ENCODE data around the gene UNCX. TPM values are rescaled to one million over a fixed set of nuclear protein-coding genes. Genes with fewer than 3 reads are reported as not detected.

Gene UNCX
- total and polyA plus RNA-seq, 2 of the 4 experiments (the other 2 are of a cell fraction) = not detected

DNA sequence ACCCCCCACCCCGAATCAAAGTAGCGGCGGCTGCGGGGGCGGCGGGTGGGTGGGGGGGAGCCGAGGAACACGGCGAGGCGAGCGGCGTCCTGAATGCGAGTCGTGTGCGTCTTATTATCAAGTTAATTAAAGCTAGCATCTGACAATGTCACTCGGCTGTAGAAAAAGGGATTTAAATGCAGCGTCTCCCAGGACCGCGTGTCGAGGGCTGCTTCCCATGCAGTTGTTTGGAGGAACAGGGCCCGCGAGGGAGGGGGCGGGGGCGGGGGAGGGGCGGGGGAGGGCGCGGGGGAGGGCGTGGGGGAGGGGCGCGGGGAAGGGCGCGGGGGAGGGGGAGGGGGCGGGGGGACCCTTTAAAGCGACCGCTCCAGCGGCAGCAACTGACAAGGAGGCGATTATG is 2.7 kb upstream of the UNCX start:
- no TSS peak for BruUV-seq (replicated peaks)
- H4K91ac ChIP-seq (ENCODE audit: insufficient read depth, low read depth, low read length) = no peak overlapping the region
- ATAC-seq (ENCODE audit: low read depth) (no peak), DNase-seq (no peak)
- H3K79me1 ChIP-seq (ENCODE audit: low read depth in 1 of 2, low read length in 2 of 2) = no peaks in the 10 kb centered on the region
- intact Hi-C loops (cut with micrococcal nuclease) = loop anchor here (10.0 kb wide), 1 partner anchor 185 kb away; no protein-coding TSS in a partner anchor
- no CpG with 5 or more reads among the region's 37 CpGs for whole genome bisulfite sequencing, 2 experiments (ENCODE audit: extremely low coverage in 2 of 2, insufficient read length in 1 of 2)
- peaks cover 18% of the 10 kb centered on the region; the same call in 1 of the 2 replicates for H4K20me1 ChIP-seq (ENCODE audit: insufficient read depth, low read length)
- H3K14ac ChIP-seq (replicated peaks; ENCODE audit: low read depth, low read length) = no peak overlapping the region
- ChIA-PET POLR2A (ENCODE audit: unreplicated experiment) (no interaction called here), CTCF (no interaction called here)
- H3K23ac ChIP-seq (ENCODE audit: low read depth, low read length) = no peak overlapping the region
- H2BK5ac ChIP-seq (ENCODE audit: low read depth, low read length, poor library complexity, severe bottlenecking) = no peak overlapping the region
- no peaks in the 10 kb centered on the region for H3K9me1 ChIP-seq (ENCODE audit: insufficient read depth, low read length)
- no peak overlapping the region for H3K4me2 ChIP-seq (ENCODE audit: low read depth, low read length)
- H2BK15ac ChIP-seq (ENCODE audit: low read depth, low read length) = no peak overlapping the region
- no peak overlapping the region for H2AFZ ChIP-seq (replicated peaks; ENCODE audit: low read length, poor library complexity)
- in situ Hi-C loops (cut with MboI; ENCODE audit: low sequenced_read_pairs) = no loop called here
- no peak overlapping the region for H3K4ac ChIP-seq (ENCODE audit: low read depth, low read length)
- no peak overlapping the region for H2AK5ac ChIP-seq (ENCODE audit: low read depth, low read length)
- no peak overlapping the region for H3K18ac ChIP-seq (ENCODE audit: low read depth, low read length)
- H4K5ac ChIP-seq (ENCODE audit: low read depth, low read length) = no peak overlapping the region
- no peak overlapping the region for H2AK9ac ChIP-seq (replicated peaks; ENCODE audit: low read depth, low read length, poor library complexity)
- peaks cover 16% of the 10 kb centered on the region; the same call in 1 of the 2 replicates for H3K9me3 ChIP-seq (ENCODE audit: control insufficient read depth, insufficient read depth, low read length)
- peaks cover 90% of the 10 kb centered on the region for H3K27me3 ChIP-seq (ENCODE audit: control insufficient read depth, insufficient read depth, low read length)
- H3K4me1 ChIP-seq (ENCODE audit: control insufficient read depth, insufficient read depth, low read length) = no peaks in the 10 kb centered on the region
- no peak overlapping the region for H2BK20ac ChIP-seq (ENCODE audit: low read depth, low read length)
- H3K4me3 ChIP-seq (ENCODE audit: insufficient read depth, low read depth, low read length) = no peak overlapping the region
- no peak overlapping the region for H4K8ac ChIP-seq (ENCODE audit: low read depth in 2 of 2, low read length in 2 of 2)
- dilution Hi-C loops (cut with HindIII; ENCODE audit: low sequenced_read_pairs, unreplicated experiment) = no loop called here
- H3K36me3 ChIP-seq (ENCODE audit: control insufficient read depth, insufficient read depth, low read length) = no peaks in the 10 kb centered on the region
- H3K9ac ChIP-seq (ENCODE audit: low read depth, low read length) = no peak overlapping the region
- TF ChIP-seq, protein P1, sequence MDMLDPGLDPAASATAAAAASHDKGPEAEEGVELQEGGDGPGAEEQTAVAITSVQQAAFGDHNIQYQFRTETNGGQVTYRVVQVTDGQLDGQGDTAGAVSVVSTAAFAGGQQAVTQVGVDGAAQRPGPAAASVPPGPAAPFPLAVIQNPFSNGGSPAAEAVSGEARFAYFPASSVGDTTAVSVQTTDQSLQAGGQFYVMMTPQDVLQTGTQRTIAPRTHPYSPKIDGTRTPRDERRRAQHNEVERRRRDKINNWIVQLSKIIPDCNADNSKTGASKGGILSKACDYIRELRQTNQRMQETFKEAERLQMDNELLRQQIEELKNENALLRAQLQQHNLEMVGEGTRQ (IDR thresholded peaks at IDR 0.05; ENCODE audit: low read depth, low read length) = no peak
- TF ChIP-seq CHD1 (IDR thresholded peaks at IDR 0.05; ENCODE audit: low read depth, low read length) = no peak
- TF ChIP-seq MXI1 (IDR thresholded peaks at IDR 0.05; ENCODE audit: borderline replicate concordance, low read depth, low read length) = no peak
- TF ChIP-seq POLR2A (IDR thresholded peaks at IDR 0.05; ENCODE audit: low read depth, low read length) = no peak
- TF ChIP-seq BHLHE40 (IDR thresholded peaks at IDR 0.05; ENCODE audit: low read depth, low read length) = no peak
- TF ChIP-seq RFX5 (IDR thresholded peaks at IDR 0.05; ENCODE audit: low read depth, low read length) = no peak
- no peak for TF ChIP-seq RAD21 (IDR thresholded peaks at IDR 0.05; ENCODE audit: low read length)
- TF ChIP-seq, protein P2, sequence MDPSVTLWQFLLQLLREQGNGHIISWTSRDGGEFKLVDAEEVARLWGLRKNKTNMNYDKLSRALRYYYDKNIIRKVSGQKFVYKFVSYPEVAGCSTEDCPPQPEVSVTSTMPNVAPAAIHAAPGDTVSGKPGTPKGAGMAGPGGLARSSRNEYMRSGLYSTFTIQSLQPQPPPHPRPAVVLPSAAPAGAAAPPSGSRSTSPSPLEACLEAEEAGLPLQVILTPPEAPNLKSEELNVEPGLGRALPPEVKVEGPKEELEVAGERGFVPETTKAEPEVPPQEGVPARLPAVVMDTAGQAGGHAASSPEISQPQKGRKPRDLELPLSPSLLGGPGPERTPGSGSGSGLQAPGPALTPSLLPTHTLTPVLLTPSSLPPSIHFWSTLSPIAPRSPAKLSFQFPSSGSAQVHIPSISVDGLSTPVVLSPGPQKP (IDR thresholded peaks at IDR 0.05; ENCODE audit: borderline replicate concordance, low read depth, low read length) = no peak
- no peak for TF ChIP-seq MAFK (IDR thresholded peaks at IDR 0.05; ENCODE audit: low read depth, low read length)
- no peak for TF ChIP-seq CEBPB (IDR thresholded peaks at IDR 0.05; ENCODE audit: low read depth, low read length)
- no peak for TF ChIP-seq RCOR1 (IDR thresholded peaks at IDR 0.05; ENCODE audit: insufficient replicate concordance, low read length)
- no peak for TF ChIP-seq FOS (IDR thresholded peaks at IDR 0.05; ENCODE audit: low read depth, low read length)
- TF ChIP-seq, protein P3, sequence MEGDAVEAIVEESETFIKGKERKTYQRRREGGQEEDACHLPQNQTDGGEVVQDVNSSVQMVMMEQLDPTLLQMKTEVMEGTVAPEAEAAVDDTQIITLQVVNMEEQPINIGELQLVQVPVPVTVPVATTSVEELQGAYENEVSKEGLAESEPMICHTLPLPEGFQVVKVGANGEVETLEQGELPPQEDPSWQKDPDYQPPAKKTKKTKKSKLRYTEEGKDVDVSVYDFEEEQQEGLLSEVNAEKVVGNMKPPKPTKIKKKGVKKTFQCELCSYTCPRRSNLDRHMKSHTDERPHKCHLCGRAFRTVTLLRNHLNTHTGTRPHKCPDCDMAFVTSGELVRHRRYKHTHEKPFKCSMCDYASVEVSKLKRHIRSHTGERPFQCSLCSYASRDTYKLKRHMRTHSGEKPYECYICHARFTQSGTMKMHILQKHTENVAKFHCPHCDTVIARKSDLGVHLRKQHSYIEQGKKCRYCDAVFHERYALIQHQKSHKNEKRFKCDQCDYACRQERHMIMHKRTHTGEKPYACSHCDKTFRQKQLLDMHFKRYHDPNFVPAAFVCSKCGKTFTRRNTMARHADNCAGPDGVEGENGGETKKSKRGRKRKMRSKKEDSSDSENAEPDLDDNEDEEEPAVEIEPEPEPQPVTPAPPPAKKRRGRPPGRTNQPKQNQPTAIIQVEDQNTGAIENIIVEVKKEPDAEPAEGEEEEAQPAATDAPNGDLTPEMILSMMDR (conservative IDR thresholded peaks at IDR 0.05; ENCODE audit: low read depth, low read length) = no peak
- TF ChIP-seq SMC3 (IDR thresholded peaks at IDR 0.05; ENCODE audit: low read depth, low read length) = no peak
- no peak for TF ChIP-seq NFE2L2 (IDR thresholded peaks at IDR 0.05; ENCODE audit: low read depth, low read length)
- no peak for TF ChIP-seq MAZ (IDR thresholded peaks at IDR 0.05; ENCODE audit: borderline replicate concordance, low read depth, low read length)
- no peak overlapping the region for H2BK120ac ChIP-seq (ENCODE audit: low read depth, low read length)
- no peak overlapping the region for H3K56ac ChIP-seq (ENCODE audit: extremely low read depth, insufficient read depth, low read length)
- no peak overlapping the region for H3K27ac ChIP-seq (ENCODE audit: insufficient read depth, low read length)

Data from IMR-90 (cell line).